DMS53 treated with DMSO at 0.1 percent for 48 hours (cell line): Measurements from ENCODE around the gene P3H1.
"Not testable (repeated sequence)": the region's sequence is repeated elsewhere in the genome, so short reads cannot be mapped to it uniquely, and the experiment has no call there.

Experiments
- DNase-seq: peaks from one replicate; lab custom pipeline; 2025; ENCODE audit not compliant: unreplicated experiment; lab: John Stamatoyannopoulos, UW

P3H1 gene

GRCh38 chr1:42766741-42767509 is at the start of gene P3H1, which contains the start of gene C1orf50:
P3H1 (minus strand) TSS chr1:42767028; CDS start chr1:42766971, 57 bp downstream.
C1orf50 (plus strand) TSS chr1:42767249; CDS start chr1:42767312, 63 bp downstream.
- peak; percentile 96 for DNase-seq

- DNase-seq: peak; percentile 48
Observed at GRCh38 chr1:42815941-42816584, 49.2 kb upstream of the P3H1 start.

- DNase-seq: not testable (repeated sequence)
Observed at GRCh38 chr1:42814815-42815214, 48.0 kb upstream of the P3H1 start.

GRCh38 chr1:42807056-42807668 is 40.3 kb upstream of the P3H1 start:
- DNase-seq: no peak

- DNase-seq: no peak
Observed at GRCh38 chr1:42806593-42806992, 39.8 kb upstream of the P3H1 start.

GRCh38 chr1:42806171-42806570 is 39.3 kb upstream of the P3H1 start:
- DNase-seq: no peak

- no peak for DNase-seq
Observed at GRCh38 chr1:42801832-42802473, 35.1 kb upstream of the P3H1 start.

- DNase-seq: no peak
Observed at GRCh38 chr1:42797979-42798378, 31.2 kb upstream of the P3H1 start.

GRCh38 chr1:42797414-42797813 is 30.6 kb upstream of the P3H1 start:
- DNase-seq: no peak

GRCh38 chr1:42793824-42794223 is 27.0 kb upstream of the P3H1 start:
- DNase-seq: no peak

- DNase-seq: no peak
Observed at GRCh38 chr1:42788021-42788420, 21.2 kb upstream of the P3H1 start.

- no peak for DNase-seq
Observed at GRCh38 chr1:42786097-42786496, 19.3 kb upstream of the P3H1 start.

GRCh38 chr1:42784946-42785693 is 18.3 kb upstream of the P3H1 start, which contains the start of gene TMEM269:
TMEM269 (plus strand) TSS chr1:42784991; CDS start chr1:42789894, 4,903 bp downstream.
- DNase-seq: no peak

- no peak for DNase-seq
Observed at GRCh38 chr1:42784547-42784945, 17.7 kb upstream of the P3H1 start.

GRCh38 chr1:42783092-42783491 is 16.3 kb upstream of the P3H1 start:
- no peak for DNase-seq

- DNase-seq: no peak
Observed at GRCh38 chr1:42780176-42780575, 13.3 kb upstream of the P3H1 start.

- no peak for DNase-seq
Observed at GRCh38 chr1:42779725-42780124, 12.9 kb upstream of the P3H1 start.

- peak; percentile 29 for DNase-seq
Observed at GRCh38 chr1:42777852-42778251, 11.0 kb upstream of the P3H1 start.

GRCh38 chr1:42776502-42776901 is 9.7 kb upstream of the P3H1 start:
- no peak for DNase-seq

- DNase-seq: no peak
Observed at GRCh38 chr1:42774928-42775526, 8.2 kb upstream of the P3H1 start.
